Measurements from ENCODE around the gene SUCO.

- TF ChIP-seq CTCF (IDR thresholded peaks at IDR 0.05) (no peak), POLR2AphosphoS5 (IDR thresholded peaks at IDR 0.05; ENCODE audit: insufficient read depth in 1 of 2, low read depth in 1 of 2) (no peak)
Observed at GRCh38 chr1:172537827-172538391, 5.0 kb downstream of the SUCO start.

All from vagina (tissue), 2 donors.